A549 (cell line): ENCODE measurements around the gene THYN1. TPM values are rescaled to one million over a fixed set of nuclear protein-coding genes. Genes with fewer than 3 reads are reported as not detected.

Source experiments
- ATAC-seq, 2 experiments: fragments of 200-7000 bp in 1 of 2; fragments of >200 bp in 1 of 2; cut with Nextera tagmentation in 1 of 2; cut with Tn5 transposase in 1 of 2; 3 replicates each; pipeline versions ENCODE4 v1.8.0 to v1.9.1; 2018 to 2020; ENCODE audit warnings: mild to moderate bottlenecking in 1 of 2, moderate library complexity in 1 of 2
- CTCF ChIA-PET: fragments of 300-600 bp; sonication (Branson Sonifier 250); formaldehyde crosslinking; extraction: SDS; loops from one replicate; lab custom pipeline; 2021; ENCODE audit warnings: antibody characterized with exemption, inconsistent platforms; lab: Yijun Ruan, JAX
- POLR2A ChIA-PET: fragments of 350-600 bp; formaldehyde crosslinking; extraction: SDS; loops from one replicate; lab custom pipeline; 2021; ENCODE audit warnings: antibody characterized with exemption, inconsistent platforms; lab: Yijun Ruan, JAX
- DNase-seq, 2 experiments: peaks; one replicate each; pipeline versions ENCODE4 v3.0.0 to v3.0.0-alpha.2; 2011 to 2016; ENCODE audit warnings: low read depth in 1 of 2, low spot score in 1 of 2
- FAIRE-seq: peaks from 2 replicates; lab custom pipeline; 2011; peaks lifted over from hg19 to GRCh38; lab: Jason Lieb, UNC
- H3K27ac ChIP-seq, 2 experiments: fragments of >200 bp; sonication (Bioruptor Twin); formaldehyde crosslinking; 3 replicates each; pipeline ENCODE4 v1.5.1; 2016 to 2017
- H3K4me1 ChIP-seq: fragments of >200 bp; sonication (Bioruptor Twin); formaldehyde crosslinking; 3 replicates; pipeline ENCODE4 v1.6.1; 2016
- H3K4me2 ChIP-seq: fragments of >200 bp; sonication (Bioruptor Twin); formaldehyde crosslinking; 3 replicates; pipeline ENCODE4 v1.6.1; 2016
- H3K4me3 ChIP-seq: fragments of >200 bp; sonication (Bioruptor Twin); formaldehyde crosslinking; 3 replicates; pipeline ENCODE4 v1.5.1; 2016
- H3K9me3 ChIP-seq: fragments of >200 bp; sonication (Bioruptor Twin); formaldehyde crosslinking; 3 replicates; pipeline ENCODE4 v1.6.1; 2016
- BCL3 ChIP-seq: fragments of >200 bp; sonication (Bioruptor Twin); formaldehyde crosslinking; IDR thresholded peaks from 3 replicates; pipeline ENCODE4 v1.6.1; 2016
- CBX2 ChIP-seq: fragments of 200-600 bp; sonication (generic); IDR thresholded peaks from 2 replicates; pipeline ENCODE4 v1.6.1; 2016; ENCODE audit warnings: low read depth, mild to moderate bottlenecking, borderline replicate concordance
- CBX8 ChIP-seq: fragments of 200-600 bp; sonication (generic); IDR thresholded peaks from 2 replicates; pipeline ENCODE4 v1.6.1; 2016
- EP300 ChIP-seq, 2 experiments: fragments of >200 bp; sonication (Bioruptor Twin); formaldehyde crosslinking; IDR thresholded peaks; 2 replicates in 1 of 2; 3 replicates in 1 of 2; pipeline ENCODE4 v1.6.1; 2016 to 2017
- FOXS1 ChIP-seq: fragments of 250-450 bp; sonication (Bioruptor Pico); IDR thresholded peaks from 2 replicates; pipeline ENCODE4 v1.5.0; 2020; ENCODE audit warnings: mild to moderate bottlenecking, moderate library complexity
- HEYL ChIP-seq: fragments of 250-450 bp; sonication (Bioruptor Pico); IDR thresholded peaks from 2 replicates; pipeline ENCODE4 v1.8.0; 2021; ENCODE audit warnings: mild to moderate bottlenecking, moderate library complexity
- HOXB13 ChIP-seq: fragments of 250-450 bp; sonication (Bioruptor Pico); IDR thresholded peaks from 2 replicates; pipeline ENCODE4 v1.5.0; 2020; ENCODE audit warnings: low read depth, mild to moderate bottlenecking, moderate library complexity
- JUNB ChIP-seq: fragments of >200 bp; sonication (Bioruptor Twin); formaldehyde crosslinking; IDR thresholded peaks from 2 replicates; pipeline ENCODE4 v1.6.1; 2016
- MAFK ChIP-seq: fragments of 450-650 bp; IDR thresholded peaks from 2 replicates; pipeline ENCODE4 v1.6.1; 2014; ENCODE audit not compliant: partially characterized antibody
- POLR2AphosphoS2 ChIP-seq: conservative IDR thresholded peaks from 2 replicates; pipeline ENCODE4 v1.6.1; 2012; ENCODE audit warnings: low read length, improper control_type of control experiment, inconsistent platforms
- RAD21 ChIP-seq, 2 experiments: fragments of >200 bp in 1 of 2; sonication (Bioruptor Twin) in 1 of 2; formaldehyde crosslinking in 1 of 2; IDR thresholded peaks in 1 of 2; conservative IDR thresholded peaks in 1 of 2; 2 replicates in 1 of 2; 3 replicates in 1 of 2; pipeline ENCODE4 v1.6.1; 2012 to 2018; ENCODE audit warnings: inconsistent platforms in 1 of 2
- RARB ChIP-seq: fragments of 250-450 bp; sonication (Bioruptor Pico); IDR thresholded peaks from 2 replicates; pipeline ENCODE4 v1.8.0; 2021; ENCODE audit warnings: mild to moderate bottlenecking, moderate library complexity
- RFX5 ChIP-seq: fragments of 450-650 bp; IDR thresholded peaks from 2 replicates; pipeline ENCODE4 v1.7.1; 2014; ENCODE audit warnings: antibody characterized with exemption, mild to moderate bottlenecking, moderate library complexity
- RNF2 ChIP-seq: fragments of 200-600 bp; sonication (generic); IDR thresholded peaks from 2 replicates; pipeline ENCODE4 v1.6.1; 2016; ENCODE audit warnings: low read depth, mild to moderate bottlenecking, antibody characterized with exemption, moderate library complexity, borderline replicate concordance
- TFCP2L1 ChIP-seq: fragments of 250-450 bp; sonication (Bioruptor Pico); IDR thresholded peaks from 2 replicates; pipeline ENCODE4 v1.5.0; 2021; ENCODE audit warnings: mild to moderate bottlenecking
- USF2 ChIP-seq: fragments of 450-650 bp; IDR thresholded peaks from 2 replicates; pipeline ENCODE4 v1.6.1; 2014; ENCODE audit warnings: antibody characterized with exemption
- ZFP36 ChIP-seq: fragments of 450-650 bp; IDR thresholded peaks from 2 replicates; pipeline ENCODE4 v1.6.1; 2014; ENCODE audit warnings: borderline replicate concordance; ENCODE audit not compliant: partially characterized antibody
- WGBS: methylation state at CpG from one replicate; pipeline ENCODE4 v1.1.6; 2017; ENCODE audit errors: missing lambda C conversion rate; 5-methylcytosine and 5-hydroxymethylcytosine counted together
- polyA plus RNA-seq, 4 experiments: library from polyadenylated mRNA; depleted of rRNA in 3 of 4; stranded (reverse); fragments of >200 nt; fragmentation: RNase III in 1 of 4; extraction: RNeasy Plus Mini Kit Qiagen cat#74134 plus additional on column Dnase treatment in 1 of 4; gene quantifications; 2 replicates in 3 of 4; 3 replicates in 1 of 4; pipeline ENCODE4 v1.2.3, GENCODE V29; 2011 to 2017
- TF ChIP-seq, protein P1 (sequence below): fragments of 250-450 bp; sonication (Bioruptor Pico); IDR thresholded peaks from 2 replicates; pipeline ENCODE4 v1.5.0; 2021; ENCODE audit warnings: mild to moderate bottlenecking, moderate library complexity, borderline replicate concordance
- TF ChIP-seq, protein P2 (sequence below): fragments of 150-350 bp; IDR thresholded peaks from 2 replicates; pipeline ENCODE4 v1.6.1; 2014; ENCODE audit warnings: low read depth, mild to moderate bottlenecking, low read length
- TF ChIP-seq, protein P3 (sequence below): fragments of >200 bp; sonication (Bioruptor Twin); formaldehyde crosslinking; IDR thresholded peaks from 3 replicates; pipeline ENCODE4 v1.5.1; 2016

Gene THYN1
- polyA plus RNA-seq, 2 of the 4 experiments (the other 2 are of a cell fraction), result 20.8 to 27.9 TPM

DNA sequence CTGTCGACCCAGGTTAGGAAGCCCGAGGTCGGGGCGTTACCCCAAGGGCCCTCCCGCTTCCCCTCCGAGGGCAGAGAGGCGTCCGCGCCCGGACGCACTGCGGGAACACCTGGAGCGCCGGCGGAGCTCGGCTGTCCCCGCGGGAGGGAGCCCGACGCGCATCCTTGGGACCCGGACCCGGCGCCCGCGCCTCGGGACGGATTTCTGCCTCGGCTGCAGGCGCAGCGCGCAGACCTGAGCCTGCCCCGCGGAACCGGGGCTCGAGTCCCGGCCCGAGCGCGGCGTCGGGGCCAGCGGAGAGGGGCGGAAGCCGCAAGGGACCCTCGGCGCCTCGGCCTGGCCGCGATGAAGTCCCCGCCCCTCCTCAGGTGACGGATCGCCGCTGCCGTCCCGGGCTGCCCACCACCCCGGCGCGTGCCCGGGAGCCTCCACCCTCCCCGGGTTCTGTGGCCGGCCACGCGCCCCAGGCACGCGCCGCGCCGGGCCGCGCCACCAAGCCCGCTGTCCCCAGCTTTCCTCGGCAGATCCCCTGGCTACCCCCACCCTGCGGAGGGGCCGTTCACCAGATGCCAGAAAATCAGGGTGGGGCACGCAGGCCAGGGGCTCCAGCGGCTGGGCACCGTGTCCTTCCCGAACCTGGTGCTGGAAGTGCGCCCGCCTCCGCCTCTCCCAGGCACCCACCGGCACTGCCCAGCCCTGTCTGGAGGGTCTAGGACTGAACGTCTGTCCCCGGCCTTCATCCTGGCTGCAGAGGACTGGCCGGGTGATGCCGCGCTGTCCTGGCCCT, 23.4 kb upstream of the THYN1 start:
- H3K4me2 ChIP-seq, result peak overlapping the region; percentile 87
- POLR2A ChIA-PET, result no interaction called here
- ATAC-seq, result peak; percentile 27 to 35; a peak in 2 of 6 replicates
- no peak overlapping the region for H3K27ac ChIP-seq
- FAIRE-seq, result no peak
- peak overlapping the region; percentile 45 for H3K4me3 ChIP-seq
- H3K9me3 ChIP-seq, result no peaks in the 10 kb centered on the region
- WGBS, result 11% methylated on average over 7 of the region's 88 CpGs
- H3K4me1 ChIP-seq, result peaks cover 3% of the 10 kb centered on the region; the same call in 1 of the 3 replicates
- TF ChIP-seq USF2 (no peak), HOXB13 (no peak), JUNB (no peak), RARB (CRISPR knock-in tag) (no peak), EP300 (IDR thresholded peaks at IDR 0.05) (no peak), POLR2AphosphoS2 (no peak), RAD21 (conservative IDR thresholded peaks at IDR 0.05 in 1 of 2, IDR thresholded peaks at IDR 0.05 in 1 of 2) (no peak), CBX2 (no peak), FOXS1 (CRISPR knock-in tag) (no peak), RFX5 (no peak), BCL3 (no peak), TFCP2L1 (no peak), HEYL (CRISPR knock-in tag) (no peak), CBX8 (no peak)
- TF ChIP-seq, protein P1, sequence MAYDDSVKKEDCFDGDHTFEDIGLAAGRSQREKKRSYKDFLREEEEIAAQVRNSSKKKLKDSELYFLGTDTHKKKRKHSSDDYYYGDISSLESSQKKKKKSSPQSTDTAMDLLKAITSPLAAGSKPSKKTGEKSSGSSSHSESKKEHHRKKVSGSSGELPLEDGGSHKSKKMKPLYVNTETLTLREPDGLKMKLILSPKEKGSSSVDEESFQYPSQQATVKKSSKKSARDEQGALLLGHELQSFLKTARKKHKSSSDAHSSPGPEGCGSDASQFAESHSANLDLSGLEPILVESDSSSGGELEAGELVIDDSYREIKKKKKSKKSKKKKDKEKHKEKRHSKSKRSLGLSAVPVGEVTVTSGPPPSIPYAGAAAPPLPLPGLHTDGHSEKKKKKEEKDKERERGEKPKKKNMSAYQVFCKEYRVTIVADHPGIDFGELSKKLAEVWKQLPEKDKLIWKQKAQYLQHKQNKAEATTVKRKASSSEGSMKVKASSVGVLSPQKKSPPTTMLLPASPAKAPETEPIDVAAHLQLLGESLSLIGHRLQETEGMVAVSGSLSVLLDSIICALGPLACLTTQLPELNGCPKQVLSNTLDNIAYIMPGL, result no peak
- TF ChIP-seq, protein P2, sequence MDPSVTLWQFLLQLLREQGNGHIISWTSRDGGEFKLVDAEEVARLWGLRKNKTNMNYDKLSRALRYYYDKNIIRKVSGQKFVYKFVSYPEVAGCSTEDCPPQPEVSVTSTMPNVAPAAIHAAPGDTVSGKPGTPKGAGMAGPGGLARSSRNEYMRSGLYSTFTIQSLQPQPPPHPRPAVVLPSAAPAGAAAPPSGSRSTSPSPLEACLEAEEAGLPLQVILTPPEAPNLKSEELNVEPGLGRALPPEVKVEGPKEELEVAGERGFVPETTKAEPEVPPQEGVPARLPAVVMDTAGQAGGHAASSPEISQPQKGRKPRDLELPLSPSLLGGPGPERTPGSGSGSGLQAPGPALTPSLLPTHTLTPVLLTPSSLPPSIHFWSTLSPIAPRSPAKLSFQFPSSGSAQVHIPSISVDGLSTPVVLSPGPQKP, result no peak
- no peak for DNase-seq
- CTCF ChIA-PET, result interaction anchor here (1.0 to 1.4 kb wide), 2 partner anchors 9 to 15 kb away, joined by 5 read pairs; no protein-coding TSS in a partner anchor

- ChIA-PET POLR2A (no interaction called here), CTCF (interaction anchor here (1.0 to 1.4 kb wide), 2 partner anchors 10 to 14 kb away, joined by 5 read pairs; no protein-coding TSS in a partner anchor)
- ATAC-seq, result peak; percentile 83 to 84
- peak; percentile 79; the same call in 1 of the 2 replicates for TF ChIP-seq CBX8
- TF ChIP-seq MAFK, result no peak
- peak; percentile 17 for TF ChIP-seq ZFP36
- peak; percentile 10; the same call in 1 of the 2 replicates for TF ChIP-seq RNF2
- TF ChIP-seq, protein P3, sequence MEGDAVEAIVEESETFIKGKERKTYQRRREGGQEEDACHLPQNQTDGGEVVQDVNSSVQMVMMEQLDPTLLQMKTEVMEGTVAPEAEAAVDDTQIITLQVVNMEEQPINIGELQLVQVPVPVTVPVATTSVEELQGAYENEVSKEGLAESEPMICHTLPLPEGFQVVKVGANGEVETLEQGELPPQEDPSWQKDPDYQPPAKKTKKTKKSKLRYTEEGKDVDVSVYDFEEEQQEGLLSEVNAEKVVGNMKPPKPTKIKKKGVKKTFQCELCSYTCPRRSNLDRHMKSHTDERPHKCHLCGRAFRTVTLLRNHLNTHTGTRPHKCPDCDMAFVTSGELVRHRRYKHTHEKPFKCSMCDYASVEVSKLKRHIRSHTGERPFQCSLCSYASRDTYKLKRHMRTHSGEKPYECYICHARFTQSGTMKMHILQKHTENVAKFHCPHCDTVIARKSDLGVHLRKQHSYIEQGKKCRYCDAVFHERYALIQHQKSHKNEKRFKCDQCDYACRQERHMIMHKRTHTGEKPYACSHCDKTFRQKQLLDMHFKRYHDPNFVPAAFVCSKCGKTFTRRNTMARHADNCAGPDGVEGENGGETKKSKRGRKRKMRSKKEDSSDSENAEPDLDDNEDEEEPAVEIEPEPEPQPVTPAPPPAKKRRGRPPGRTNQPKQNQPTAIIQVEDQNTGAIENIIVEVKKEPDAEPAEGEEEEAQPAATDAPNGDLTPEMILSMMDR, result 0 out of 3 replicates have a peak, but pooled peaks have one; percentile 9
- TF ChIP-seq, all 56 proteins: peak for 4
- WGBS, result 12% methylated on average over 34 of the region's 68 CpGs
- H3K4me1 ChIP-seq, result peaks cover 3% of the 10 kb centered on the region; the same call in 1 of the 3 replicates
- peak within 1 kb of the TSS; percentile 87 for H3K4me2 ChIP-seq
- no peak for FAIRE-seq
- H3K27ac ChIP-seq, result no peak within 1 kb of the TSS
- DNase-seq, result peak; percentile 21 to 23
- H3K9me3 ChIP-seq, result no peaks in the 10 kb centered on the region
- H3K4me3 ChIP-seq, result peak within 1 kb of the TSS; percentile 45
Observed at GRCh38 chr11:134275534-134276395, 22.6 kb upstream of the THYN1 start, which contains the start of gene GLB1L3. Gene GLB1L3, plus strand, starts transcription at chr11:134276379. Its CDS starts 362 bp downstream, at chr11:134276741.
